ENCODE data around the gene PPP1R3G.

DNA sequence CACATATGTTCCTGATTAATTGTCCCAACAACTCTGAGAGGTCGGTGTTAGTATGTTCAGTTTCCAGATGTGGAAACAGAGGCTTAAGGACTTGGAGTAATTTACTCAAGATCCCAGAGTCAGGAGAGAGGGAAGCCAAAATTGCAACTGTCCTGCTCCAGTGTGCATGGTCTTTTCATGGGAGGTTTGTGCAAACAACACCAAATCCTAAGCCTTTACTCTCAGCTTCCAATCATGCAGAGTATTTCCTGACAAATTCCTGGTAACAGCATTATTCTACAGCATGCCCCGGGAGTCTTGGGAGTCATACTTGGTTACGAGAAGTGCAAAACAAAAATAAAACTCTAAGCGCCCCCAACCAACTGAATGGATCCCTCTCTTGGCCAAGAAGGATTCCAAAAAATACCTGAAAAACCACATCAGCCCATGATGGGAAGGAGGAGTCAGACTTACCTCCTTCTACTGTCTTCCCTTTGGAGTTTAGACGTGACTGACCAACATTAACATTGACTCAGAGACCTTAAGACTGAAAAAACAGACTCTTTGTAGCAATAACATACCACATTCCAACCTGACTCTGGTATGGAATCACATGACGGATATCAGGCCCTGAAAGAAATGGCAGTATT lies 30.8 kb upstream of the PPP1R3G start:
- TF ChIP-seq GATA2 (IDR thresholded peaks at IDR 0.05; ENCODE audit: low read depth, low read length) (no peak), GATA3 (IDR thresholded peaks at IDR 0.05; ENCODE audit: low read depth, low read length) (no peak)
